Tibial artery (tissue), 4 donors: ENCODE results near the gene CHD1.
"Not testable (repeated sequence)": the region's sequence is repeated elsewhere in the genome, so short reads cannot be mapped to it uniquely, and the experiment has no call there.

Source experiments
- DNase-seq, 2 donors: peaks; one replicate each; pipeline ENCODE4 v3.0.0-alpha.2; 2019
- H3K27ac ChIP-seq, 2 donors: fragments of 200-600 bp; sonication (generic) in 1 of 2; 1 replicate in 1 of 2; 2 replicates in 1 of 2; pipeline ENCODE4 v1.5.1; 2018 to 2019; ENCODE audit warnings: mild to moderate bottlenecking in 1 of 2
- H3K27me3 ChIP-seq, 2 donors: fragments of 200-600 bp; sonication (generic) in 1 of 2; one replicate each; pipeline versions ENCODE4 v1.5.1 to v1.6.0; 2016 to 2019
- H3K36me3 ChIP-seq, 3 donors: fragments of 200-600 bp; sonication (generic) in 2 of 3; one replicate each; pipeline ENCODE4 v1.5.1; 2016 to 2019; ENCODE audit warnings: mild to moderate bottlenecking in 2 of 3
- H3K4me1 ChIP-seq, 4 donors: fragments of 200-600 bp; sonication (generic) in 2 of 4; 1 replicate in 3 of 4; 2 replicates in 1 of 4; pipeline ENCODE4 v1.5.1; 2016 to 2019
- H3K4me3 ChIP-seq, 2 donors: fragments of 200-600 bp; sonication (generic) in 1 of 2; 1 replicate in 1 of 2; 2 replicates in 1 of 2; pipeline ENCODE4 v1.5.1; 2018 to 2019; ENCODE audit warnings: mild to moderate bottlenecking in 2 of 2
- H3K9me3 ChIP-seq, 3 donors: fragments of 200-600 bp; sonication (generic) in 1 of 3; one replicate each; pipeline ENCODE4 v1.5.1; 2016 to 2019
- intact Hi-C: fragments of 100-400 bp; cut with DNase I; formaldehyde crosslinking; loops from one replicate; pipeline ENCODE4 v1.15.0; 2023; ENCODE audit warnings: low total_unique reads
- TF ChIP-seq, protein P1 (sequence below), 2 experiments: fragments of 200-600 bp in 1 of 2; fragments of 450-650 bp in 1 of 2; IDR thresholded peaks; one replicate each; pipeline ENCODE4 v1.5.1; 2017 to 2019; ENCODE audit warnings: antibody characterized with exemption in 2 of 2, mild to moderate bottlenecking in 1 of 2, moderate library complexity in 1 of 2

CHD1 gene

DNA sequence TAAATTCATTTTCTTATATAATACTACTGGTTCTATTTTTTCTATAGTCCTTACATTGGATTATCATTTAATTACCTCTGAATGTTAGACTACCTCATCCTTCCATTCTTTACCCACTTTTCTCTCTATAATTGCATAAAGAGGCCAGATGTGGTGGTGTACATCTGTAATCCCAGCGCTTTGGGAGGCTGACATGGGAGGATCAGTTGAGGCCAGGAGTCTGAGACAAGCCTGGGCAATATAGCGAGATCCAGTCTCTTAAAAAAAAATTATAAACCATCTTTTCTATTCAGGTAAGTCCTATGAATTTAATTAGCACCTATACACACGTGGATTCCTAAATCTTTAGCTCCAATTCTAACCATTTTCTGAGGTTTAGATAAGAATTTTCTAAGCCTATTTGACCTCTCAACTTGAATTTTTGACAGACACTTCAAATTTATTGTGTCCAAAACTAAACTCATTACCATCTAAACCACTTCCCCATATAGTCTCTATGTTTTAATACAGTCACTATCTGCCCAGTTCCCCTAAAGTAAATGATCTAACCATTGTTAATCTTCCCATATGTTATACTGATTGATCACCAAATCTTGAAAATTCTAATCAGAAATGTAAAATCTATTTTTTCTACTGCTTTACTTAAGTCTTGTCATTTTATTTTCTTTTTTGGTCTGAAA lies 33.0 kb upstream of the CHD1 start:
- no peaks in the 10 kb centered on the region for H3K4me1 ChIP-seq
- no peaks in the 10 kb centered on the region for H3K27me3 ChIP-seq
- H3K4me3 ChIP-seq = no peak overlapping the region
- H3K9me3 ChIP-seq = peaks cover 0 to 15% (median 0%) of the 10 kb centered on the region in 3 donors
- H3K27ac ChIP-seq = no peak overlapping the region
- intact Hi-C loops = no loop called here
- H3K36me3 ChIP-seq = no peaks in the 10 kb centered on the region
- no peak for DNase-seq
- TF ChIP-seq, protein P1, sequence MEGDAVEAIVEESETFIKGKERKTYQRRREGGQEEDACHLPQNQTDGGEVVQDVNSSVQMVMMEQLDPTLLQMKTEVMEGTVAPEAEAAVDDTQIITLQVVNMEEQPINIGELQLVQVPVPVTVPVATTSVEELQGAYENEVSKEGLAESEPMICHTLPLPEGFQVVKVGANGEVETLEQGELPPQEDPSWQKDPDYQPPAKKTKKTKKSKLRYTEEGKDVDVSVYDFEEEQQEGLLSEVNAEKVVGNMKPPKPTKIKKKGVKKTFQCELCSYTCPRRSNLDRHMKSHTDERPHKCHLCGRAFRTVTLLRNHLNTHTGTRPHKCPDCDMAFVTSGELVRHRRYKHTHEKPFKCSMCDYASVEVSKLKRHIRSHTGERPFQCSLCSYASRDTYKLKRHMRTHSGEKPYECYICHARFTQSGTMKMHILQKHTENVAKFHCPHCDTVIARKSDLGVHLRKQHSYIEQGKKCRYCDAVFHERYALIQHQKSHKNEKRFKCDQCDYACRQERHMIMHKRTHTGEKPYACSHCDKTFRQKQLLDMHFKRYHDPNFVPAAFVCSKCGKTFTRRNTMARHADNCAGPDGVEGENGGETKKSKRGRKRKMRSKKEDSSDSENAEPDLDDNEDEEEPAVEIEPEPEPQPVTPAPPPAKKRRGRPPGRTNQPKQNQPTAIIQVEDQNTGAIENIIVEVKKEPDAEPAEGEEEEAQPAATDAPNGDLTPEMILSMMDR (IDR thresholded peaks at IDR 0.05) = no peak

DNA sequence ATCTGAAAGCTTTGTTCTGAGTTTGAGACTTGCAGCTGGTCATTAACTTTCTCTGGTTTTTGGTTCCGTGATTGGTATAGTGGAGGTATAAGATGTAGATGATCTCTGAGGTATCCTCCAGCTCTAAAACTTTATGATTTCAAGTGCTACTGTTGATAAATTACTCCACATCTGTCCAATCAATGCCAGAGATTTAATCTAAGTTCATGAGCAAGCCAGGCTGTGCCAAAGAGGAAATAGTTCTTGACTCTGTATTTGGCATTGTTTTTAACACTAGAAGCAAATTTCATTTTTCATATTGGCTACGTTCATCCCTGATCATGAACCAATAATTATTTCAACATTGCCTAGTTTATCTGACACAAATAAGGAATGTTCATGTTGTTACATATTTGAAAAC lies 28.5 kb upstream of the CHD1 start:
- H3K36me3 ChIP-seq = no peaks in the 10 kb centered on the region
- intact Hi-C loops = no loop called here
- H3K27me3 ChIP-seq = no peaks in the 10 kb centered on the region
- H3K4me3 ChIP-seq = no peak overlapping the region
- no peak overlapping the region for H3K27ac ChIP-seq
- H3K4me1 ChIP-seq = no peaks in the 10 kb centered on the region
- no peaks in the 10 kb centered on the region for H3K9me3 ChIP-seq
- TF ChIP-seq, protein P1 (IDR thresholded peaks at IDR 0.05) = no peak
- DNase-seq = no peak

- intact Hi-C loops, H3K27me3 ChIP-seq, H3K4me3 ChIP-seq, H3K27ac ChIP-seq, H3K4me1 ChIP-seq, H3K36me3 ChIP-seq, DNase-seq, H3K9me3 ChIP-seq: not testable (repeated sequence)
These were observed 27.1 kb upstream of the CHD1 start for GRCh38 chr5:98955888-98956287.

GRCh38 chr5:98955471-98955870 lies 26.7 kb upstream of the CHD1 start:
- H3K4me1 ChIP-seq, H3K4me3 ChIP-seq, H3K27ac ChIP-seq, H3K36me3 ChIP-seq, H3K9me3 ChIP-seq, DNase-seq, H3K27me3 ChIP-seq, intact Hi-C loops: not testable (repeated sequence)

- H3K27ac ChIP-seq = no peak overlapping the region
- no peak overlapping the region for H3K4me3 ChIP-seq
- no peaks in the 10 kb centered on the region for H3K9me3 ChIP-seq
- no peaks in the 10 kb centered on the region for H3K4me1 ChIP-seq
- no peaks in the 10 kb centered on the region for H3K27me3 ChIP-seq
- intact Hi-C loops = no loop called here
- no peak for DNase-seq
- TF ChIP-seq, protein P1 (IDR thresholded peaks at IDR 0.05) = no peak
- H3K36me3 ChIP-seq = no peaks in the 10 kb centered on the region
These were observed 25.7 kb upstream of the CHD1 start for GRCh38 chr5:98954392-98955028.

- H3K27ac ChIP-seq = no peak overlapping the region
- intact Hi-C loops = no loop called here
- no peak for DNase-seq
These were observed 14.0 kb upstream of the CHD1 start for GRCh38 chr5:98942847-98943246.

More at GRCh38 chr5:98942847-98943246, 14.0 kb upstream of the CHD1 start:
- Histone ChIP-seq H3K4me1 (peaks cover 0 to 33% (median 15%) of the 10 kb centered on the region in 4 donors), H3K9me3 (no peaks in the 10 kb centered on the region), H3K36me3 (no peaks in the 10 kb centered on the region), H3K27me3 (no peaks in the 10 kb centered on the region), H3K4me3 (no peak overlapping the region)
- TF ChIP-seq, protein P1 (IDR thresholded peaks at IDR 0.05) = no peak
